ENCODE measurements around the gene ISCA2. TPM values are rescaled to one million over a fixed set of nuclear protein-coding genes. Genes with fewer than 3 reads are reported as not detected.

The ISCA2 gene
- total RNA-seq, 2 donors from 2014 or later = 14.4 to 21.3 TPM

DNA sequence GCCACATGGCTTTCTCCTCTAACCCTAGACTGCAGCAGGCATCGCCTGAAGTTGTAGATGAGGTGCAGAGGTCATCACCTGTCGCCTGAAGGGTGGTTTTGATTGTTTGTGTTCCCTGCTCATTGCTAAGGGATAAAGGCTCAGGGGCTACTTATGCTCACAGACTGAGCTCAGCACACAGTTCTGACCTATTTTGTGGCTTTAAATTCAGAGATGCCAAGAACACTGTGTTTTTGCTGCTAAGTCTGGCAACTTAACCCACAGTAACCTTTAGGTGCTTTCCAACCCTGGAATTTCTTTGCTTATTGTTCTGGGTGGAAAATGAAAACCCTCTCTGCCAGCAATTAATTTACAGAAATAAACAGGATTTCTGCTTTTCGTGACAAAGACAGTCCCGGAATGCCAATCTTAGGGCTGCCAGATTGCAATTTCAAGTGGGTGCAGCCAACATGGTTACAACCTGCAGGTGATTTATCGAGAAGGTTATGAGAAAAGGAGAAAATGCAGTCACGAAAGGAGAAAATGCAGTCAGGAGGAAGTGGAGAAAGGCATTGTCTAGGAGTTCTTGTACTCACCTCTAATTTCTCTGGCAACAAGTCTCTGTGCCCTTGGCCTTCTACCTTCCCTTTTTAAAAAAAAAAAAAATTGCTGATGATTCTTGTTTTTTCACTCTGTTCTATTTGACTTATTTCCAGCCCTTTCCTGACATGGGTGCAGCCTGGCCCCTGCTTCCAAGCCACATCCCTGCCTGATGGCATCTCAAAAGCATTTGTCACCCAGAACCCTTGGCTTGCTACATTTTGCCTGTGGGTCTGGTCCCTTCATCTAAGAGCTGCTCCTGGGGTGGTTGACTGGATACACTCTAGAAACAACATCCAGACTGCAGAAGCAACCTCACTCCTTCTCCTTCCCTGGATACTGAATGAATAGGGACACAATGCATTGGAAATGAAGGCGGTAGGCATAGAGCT, 23.7 kb upstream of the ISCA2 start:
- H3K36me3 Mint-ChIP-seq (ENCODE audit: low read depth) = peaks cover 5% of the 10 kb centered on the region
- no peak overlapping the region for H3K4me3 Mint-ChIP-seq
- no peak for ATAC-seq
- H3K9me3 ChIP-seq (ENCODE audit: control insufficient read depth, low read length, poor library complexity, severe bottlenecking) = no peaks in the 10 kb centered on the region
- peaks cover 7% of the 10 kb centered on the region for H3K27me3 Mint-ChIP-seq
- no peak for DNase-seq
- peaks cover 5% of the 10 kb centered on the region for H3K4me1 Mint-ChIP-seq
- H3K27ac Mint-ChIP-seq = no peak overlapping the region

DNA sequence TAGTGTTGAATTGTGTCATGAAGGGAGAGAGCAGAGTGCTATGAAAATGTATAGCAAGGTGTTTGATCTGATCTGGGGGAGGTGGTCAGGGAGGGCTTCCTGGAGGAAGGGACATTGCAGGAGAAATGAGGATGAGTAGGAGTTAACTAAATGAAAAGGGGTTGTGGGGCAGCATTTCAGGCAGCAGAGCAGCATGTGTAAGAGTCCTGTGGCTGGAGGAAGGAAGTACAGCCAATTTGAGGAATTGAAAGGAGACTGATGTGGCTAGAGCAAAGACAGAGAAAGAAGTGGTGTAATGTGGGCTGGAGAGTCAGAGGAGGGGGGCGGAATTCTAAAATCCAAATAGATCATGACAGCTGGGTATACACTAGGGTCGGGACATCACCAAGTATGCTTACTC, 21.0 kb upstream of the ISCA2 start:
- ATAC-seq (no peak), DNase-seq (no peak)
- H3K9me3 ChIP-seq (ENCODE audit: control insufficient read depth, low read length, poor library complexity, severe bottlenecking) = no peaks in the 10 kb centered on the region
- H3K27me3 Mint-ChIP-seq = peaks cover 7% of the 10 kb centered on the region
- peaks cover 8% of the 10 kb centered on the region for H3K36me3 Mint-ChIP-seq (ENCODE audit: low read depth)
- no peak overlapping the region for H3K4me3 Mint-ChIP-seq
- peaks cover 6% of the 10 kb centered on the region for H3K4me1 Mint-ChIP-seq
- H3K27ac Mint-ChIP-seq = no peak overlapping the region

- Mint-ChIP-seq H3K36me3 (ENCODE audit: low read depth) (peaks cover 6% of the 10 kb centered on the region), H3K27me3 (no peaks in the 10 kb centered on the region), H3K27ac (no peak overlapping the region), H3K4me1 (peaks cover 3% of the 10 kb centered on the region), H3K4me3 (no peak overlapping the region)
- no peaks in the 10 kb centered on the region for H3K9me3 ChIP-seq (ENCODE audit: control insufficient read depth, low read length, poor library complexity, severe bottlenecking)
- ATAC-seq (no peak), DNase-seq (no peak)
These were observed 19.2 kb upstream of the ISCA2 start for GRCh38 chr14:74474376-74474775.

DNA sequence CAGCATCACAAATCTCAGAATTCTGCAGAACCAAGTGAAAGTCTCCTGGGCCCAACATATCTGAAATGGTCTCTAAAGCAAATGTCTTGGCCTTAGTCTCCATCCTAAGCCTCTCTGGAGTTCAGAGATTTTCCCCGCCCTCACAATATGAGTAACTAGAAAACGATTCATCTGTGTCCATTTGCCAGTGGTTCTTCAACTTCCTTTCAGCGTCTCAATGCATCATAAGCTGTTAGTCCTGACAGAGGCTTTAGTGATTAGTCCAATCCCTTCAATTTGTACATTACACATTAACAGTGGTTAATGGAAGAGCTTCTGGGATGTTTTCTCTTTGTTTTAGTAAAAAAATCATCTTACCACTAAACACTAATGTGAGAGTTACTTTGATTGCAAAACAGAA, 17.9 kb upstream of the ISCA2 start:
- no peak for ATAC-seq
- peaks cover 6% of the 10 kb centered on the region for H3K36me3 Mint-ChIP-seq (ENCODE audit: low read depth)

DNA sequence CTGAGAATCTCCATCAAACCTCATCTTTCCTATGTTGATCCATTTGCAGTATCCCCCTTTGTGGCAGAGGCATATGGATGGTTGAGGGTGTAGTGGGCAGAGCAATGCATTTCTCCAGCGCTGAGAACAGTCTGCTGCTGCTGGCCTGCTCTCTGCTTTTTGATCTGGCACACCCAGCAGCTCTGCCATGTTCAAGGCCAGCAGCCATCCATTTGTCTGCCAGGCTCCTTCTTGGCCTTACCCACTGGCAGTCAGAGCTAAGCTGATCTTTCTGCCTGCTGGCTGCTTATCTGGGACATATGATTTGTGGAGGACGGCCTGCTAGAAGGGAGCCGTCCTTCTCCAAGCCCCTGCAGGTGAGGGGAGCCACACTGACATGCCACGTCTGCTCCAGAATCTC, 17.5 kb upstream of the ISCA2 start:
- no peaks in the 10 kb centered on the region for H3K27me3 Mint-ChIP-seq
- H3K36me3 Mint-ChIP-seq (ENCODE audit: low read depth) = peaks cover 6% of the 10 kb centered on the region
- H3K9me3 ChIP-seq (ENCODE audit: control insufficient read depth, low read length, poor library complexity, severe bottlenecking) = no peaks in the 10 kb centered on the region
- DNase-seq (no peak), ATAC-seq (no peak)
- peaks cover 3% of the 10 kb centered on the region for H3K4me1 Mint-ChIP-seq
- H3K4me3 Mint-ChIP-seq = no peak overlapping the region
- H3K27ac Mint-ChIP-seq = no peak overlapping the region

More for the DNA sequence above, 17.9 kb upstream of the ISCA2 start:
- no peaks in the 10 kb centered on the region for H3K9me3 ChIP-seq (ENCODE audit: control insufficient read depth, low read length, poor library complexity, severe bottlenecking)
- H3K4me1 Mint-ChIP-seq = peaks cover 3% of the 10 kb centered on the region
- no peak overlapping the region for H3K27ac Mint-ChIP-seq
- no peaks in the 10 kb centered on the region for H3K27me3 Mint-ChIP-seq
- no peak overlapping the region for H3K4me3 Mint-ChIP-seq
- DNase-seq = no peak

- H3K36me3 Mint-ChIP-seq (ENCODE audit: low read depth) = peaks cover 6% of the 10 kb centered on the region
- DNase-seq = no peak
These were observed 17.0 kb upstream of the ISCA2 start for GRCh38 chr14:74476607-74477006.

DNA sequence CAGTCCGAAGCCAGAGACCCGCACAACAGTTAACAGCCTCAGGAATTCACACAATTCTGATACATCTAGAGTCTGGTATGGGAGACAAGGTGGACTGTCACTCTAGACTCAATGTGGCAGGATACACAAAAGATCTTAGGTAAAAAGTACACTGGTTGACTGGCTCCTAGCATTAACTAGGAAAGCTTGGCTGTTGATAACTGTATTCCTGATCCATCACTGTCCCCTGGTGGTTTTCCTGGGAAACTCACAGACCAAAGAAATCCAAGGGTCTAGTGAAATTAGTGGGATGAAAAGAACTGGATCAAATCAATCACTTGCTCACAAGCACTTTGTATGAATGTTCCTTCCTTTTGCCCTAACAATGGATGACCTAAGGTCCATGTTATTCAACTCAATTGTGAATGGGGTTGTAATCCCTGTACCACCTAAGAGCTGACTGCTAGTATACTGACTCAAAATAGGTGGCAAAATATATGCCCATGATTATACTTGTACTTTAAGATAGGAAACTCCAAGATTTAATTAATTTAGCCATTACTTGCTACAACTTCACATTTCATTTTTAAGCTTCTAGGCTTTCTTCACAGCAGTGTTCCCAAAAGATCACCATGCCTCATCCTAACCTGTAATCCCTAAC, 14.4 kb upstream of the ISCA2 start:
- no peaks in the 10 kb centered on the region for H3K27me3 Mint-ChIP-seq
- H3K36me3 Mint-ChIP-seq (ENCODE audit: low read depth) = peaks cover 7% of the 10 kb centered on the region
- peaks cover 3% of the 10 kb centered on the region for H3K4me1 Mint-ChIP-seq
- H3K9me3 ChIP-seq (ENCODE audit: control insufficient read depth, low read length, poor library complexity, severe bottlenecking) = no peaks in the 10 kb centered on the region
- no peak overlapping the region for H3K4me3 Mint-ChIP-seq
- no peak for ATAC-seq
- H3K27ac Mint-ChIP-seq = no peak overlapping the region
- no peak for DNase-seq

More at GRCh38 chr14:74476607-74477006, 17.0 kb upstream of the ISCA2 start:
- Mint-ChIP-seq H3K4me3 (no peak overlapping the region), H3K27me3 (no peaks in the 10 kb centered on the region), H3K27ac (no peak overlapping the region), H3K4me1 (peaks cover 3% of the 10 kb centered on the region)
- no peak for ATAC-seq
- H3K9me3 ChIP-seq (ENCODE audit: control insufficient read depth, low read length, poor library complexity, severe bottlenecking) = no peaks in the 10 kb centered on the region

GRCh38 chr14:74480046-74480445, 13.5 kb upstream of the ISCA2 start:
- Mint-ChIP-seq H3K27me3 (no peaks in the 10 kb centered on the region), H3K27ac (no peak overlapping the region), H3K36me3 (ENCODE audit: low read depth) (peaks cover 10% of the 10 kb centered on the region), H3K4me3 (no peak overlapping the region), H3K4me1 (peaks cover 3% of the 10 kb centered on the region)
- H3K9me3 ChIP-seq (ENCODE audit: control insufficient read depth, low read length, poor library complexity, severe bottlenecking) = no peaks in the 10 kb centered on the region
- no peak for ATAC-seq
- DNase-seq = no peak

- Mint-ChIP-seq H3K36me3 (ENCODE audit: low read depth) (peaks cover 7% of the 10 kb centered on the region), H3K4me3 (no peak overlapping the region), H3K27ac (no peak overlapping the region), H3K27me3 (no peaks in the 10 kb centered on the region), H3K4me1 (no peaks in the 10 kb centered on the region)
- no peak for DNase-seq
- no peaks in the 10 kb centered on the region for H3K9me3 ChIP-seq (ENCODE audit: control insufficient read depth, low read length, poor library complexity, severe bottlenecking)
- no peak for ATAC-seq
These were observed 11.0 kb upstream of the ISCA2 start for GRCh38 chr14:74482571-74482970.

GRCh38 chr14:74483321-74483720, 10.2 kb upstream of the ISCA2 start:
- no peaks in the 10 kb centered on the region for H3K27me3 Mint-ChIP-seq
- no peak overlapping the region for H3K27ac Mint-ChIP-seq
- H3K4me3 Mint-ChIP-seq = no peak overlapping the region
- H3K36me3 Mint-ChIP-seq (ENCODE audit: low read depth) = peaks cover 7% of the 10 kb centered on the region
- ATAC-seq (no peak), DNase-seq (no peak)
- H3K9me3 ChIP-seq (ENCODE audit: control insufficient read depth, low read length, poor library complexity, severe bottlenecking) = no peaks in the 10 kb centered on the region
- H3K4me1 Mint-ChIP-seq = no peaks in the 10 kb centered on the region

- Mint-ChIP-seq H3K27ac (no peak overlapping the region), H3K4me3 (no peak overlapping the region)
- H3K9me3 ChIP-seq (ENCODE audit: control insufficient read depth, low read length, poor library complexity, severe bottlenecking) = no peaks in the 10 kb centered on the region
These were observed 7.4 kb upstream of the ISCA2 start for GRCh38 chr14:74486164-74486563.

GRCh38 chr14:74488786-74489397, 4.7 kb upstream of the ISCA2 start:
- Mint-ChIP-seq H3K4me3 (no peak overlapping the region), H3K27me3 (no peaks in the 10 kb centered on the region), H3K36me3 (ENCODE audit: low read depth) (peaks cover 6% of the 10 kb centered on the region), H3K4me1 (peaks cover 5% of the 10 kb centered on the region), H3K27ac (no peak overlapping the region)
- no peak for ATAC-seq
- no peaks in the 10 kb centered on the region for H3K9me3 ChIP-seq (ENCODE audit: control insufficient read depth, low read length, poor library complexity, severe bottlenecking)
- DNase-seq = no peak

More at GRCh38 chr14:74486164-74486563, 7.4 kb upstream of the ISCA2 start:
- ATAC-seq = no peak
- DNase-seq = no peak
- Mint-ChIP-seq H3K4me1 (peaks cover 2% of the 10 kb centered on the region), H3K27me3 (no peaks in the 10 kb centered on the region), H3K36me3 (ENCODE audit: low read depth) (peaks cover 7% of the 10 kb centered on the region)

DNA sequence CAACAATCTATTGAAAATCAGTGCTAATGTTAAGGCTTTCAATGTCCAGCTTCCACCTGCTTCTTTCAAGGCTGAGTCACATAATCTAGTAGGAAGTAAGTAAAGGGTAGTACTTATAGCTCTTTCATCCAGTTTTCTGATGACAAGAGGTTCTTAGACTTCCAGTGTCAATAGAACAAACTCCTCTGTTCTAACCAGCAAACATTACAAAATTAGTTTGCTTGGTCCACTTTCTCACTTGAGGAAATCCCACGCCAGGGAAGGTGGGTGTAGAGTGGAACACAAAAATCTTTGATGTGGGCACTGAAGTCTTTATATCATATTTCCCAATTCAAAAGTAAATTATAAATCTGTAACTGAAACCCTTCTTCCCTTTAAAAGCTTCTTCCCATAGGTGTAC, 3.1 kb upstream of the ISCA2 start:
- H3K9me3 ChIP-seq (ENCODE audit: control insufficient read depth, low read length, poor library complexity, severe bottlenecking) = no peaks in the 10 kb centered on the region
- DNase-seq (no peak), ATAC-seq (no peak)
- H3K27me3 Mint-ChIP-seq = no peaks in the 10 kb centered on the region
- peaks cover 2% of the 10 kb centered on the region for H3K36me3 Mint-ChIP-seq (ENCODE audit: low read depth)
- H3K4me3 Mint-ChIP-seq = no peak overlapping the region
- H3K27ac Mint-ChIP-seq = no peak overlapping the region
- H3K4me1 Mint-ChIP-seq = peaks cover 14% of the 10 kb centered on the region
